TTC549 (cell line): ENCODE measurements around the gene INPP5B.

Source experiments
- FAIRE-seq: peaks from 2 replicates; lab custom pipeline; 2012; peaks lifted over from hg19 to GRCh38; lab: Jason Lieb, UNC

The INPP5B gene

GRCh38 chr1:37831109-37831508 is 115.7 kb downstream of the INPP5B start:
- FAIRE-seq = no peak

- FAIRE-seq = no peak
Measured at GRCh38 chr1:37828410-37829074, 118.3 kb downstream of the INPP5B start.

- no peak for FAIRE-seq
Measured at GRCh38 chr1:37825506-37825905, 121.3 kb downstream of the INPP5B start.

GRCh38 chr1:37824001-37824400 is 122.9 kb downstream of the INPP5B start:
- FAIRE-seq = no peak

- no peak for FAIRE-seq
Measured at GRCh38 chr1:37822906-37823815, 123.7 kb downstream of the INPP5B start.

GRCh38 chr1:37821481-37821880 is 125.4 kb downstream of the INPP5B start:
- no peak for FAIRE-seq

- no peak for FAIRE-seq
Measured at GRCh38 chr1:37817481-37817880, 129.4 kb downstream of the INPP5B start.

- no peak for FAIRE-seq
Measured at GRCh38 chr1:37814252-37814651, 132.6 kb downstream of the INPP5B start.

- no peak for FAIRE-seq
Measured at GRCh38 chr1:37813529-37814145, 133.2 kb downstream of the INPP5B start.

GRCh38 chr1:37811027-37811655 is 135.7 kb downstream of the INPP5B start:
- peak; percentile 91 for FAIRE-seq
